Trophoblast cell (in vitro differentiated cells and primary cell): Measurements from ENCODE around the gene ADCY2.

Source experiments
- DNase-seq, 2 donors: peaks; one replicate each; pipeline ENCODE4 v3.0.0-alpha.2; 2016
- H2AFZ ChIP-seq: 2 replicates; pipeline ENCODE4 v1.6.1; 2013; ENCODE audit warnings: low read length, moderate library complexity, mild to moderate bottlenecking; ENCODE audit not compliant: insufficient read depth, poor library complexity
- H2AK5ac ChIP-seq: 2 replicates; pipeline ENCODE4 v1.6.1; 2013; ENCODE audit warnings: mild to moderate bottlenecking, low read length
- H2BK120ac ChIP-seq: 2 replicates; pipeline ENCODE4 v1.6.1; 2013; ENCODE audit warnings: low read length, mild to moderate bottlenecking, moderate library complexity; ENCODE audit not compliant: insufficient read depth, poor library complexity
- H2BK12ac ChIP-seq: 2 replicates; pipeline ENCODE4 v1.6.1; 2013; ENCODE audit warnings: mild to moderate bottlenecking, low read length, moderate library complexity
- H2BK5ac ChIP-seq: 2 replicates; pipeline ENCODE4 v1.6.1; 2013; ENCODE audit warnings: low read length, low read depth, moderate library complexity, mild to moderate bottlenecking; ENCODE audit not compliant: poor library complexity
- H3K14ac ChIP-seq: 2 replicates; pipeline ENCODE4 v1.6.1; 2013; ENCODE audit warnings: mild to moderate bottlenecking, low read length
- H3K18ac ChIP-seq: 2 replicates; pipeline ENCODE4 v1.6.1; 2013; ENCODE audit warnings: mild to moderate bottlenecking, low read length
- H3K23ac ChIP-seq: 2 replicates; pipeline ENCODE4 v1.6.1; 2013; ENCODE audit warnings: low read length
- H3K27ac ChIP-seq: 2 replicates; pipeline ENCODE4 v1.5.1; 2013; ENCODE audit warnings: low read depth, mild to moderate bottlenecking, inconsistent platforms, low read length, moderate library complexity
- H3K27me3 ChIP-seq: 2 replicates; pipeline ENCODE4 v1.6.1; 2013; ENCODE audit warnings: inconsistent platforms, mild to moderate bottlenecking, low read length, moderate library complexity; ENCODE audit not compliant: insufficient read depth
- H3K36me3 ChIP-seq, 2 experiments: 1 replicate in 1 of 2; 2 replicates in 1 of 2; pipeline ENCODE4 v1.6.1; 2013; ENCODE audit warnings: low read length in 2 of 2, mild to moderate bottlenecking in 2 of 2, moderate library complexity in 1 of 2; ENCODE audit not compliant: insufficient read depth in 2 of 2, control insufficient read depth in 1 of 2
- H3K4ac ChIP-seq: 2 replicates; pipeline ENCODE4 v1.6.1; 2013; ENCODE audit warnings: low read depth, mild to moderate bottlenecking, low read length, moderate library complexity
- H3K4me1 ChIP-seq, 2 experiments: 1 replicate in 1 of 2; 2 replicates in 1 of 2; pipeline ENCODE4 v1.6.1; 2013; ENCODE audit warnings: low read length in 2 of 2, mild to moderate bottlenecking in 2 of 2, moderate library complexity in 1 of 2; ENCODE audit not compliant: insufficient read depth in 2 of 2, control insufficient read depth in 1 of 2
- H3K4me2 ChIP-seq: 2 replicates; pipeline ENCODE4 v1.6.1; 2013; ENCODE audit warnings: inconsistent platforms, mild to moderate bottlenecking, low read length, moderate library complexity
- H3K4me3 ChIP-seq: 2 replicates; pipeline ENCODE4 v1.5.1; 2013; ENCODE audit warnings: mild to moderate bottlenecking, low read depth, low read length, inconsistent platforms
- H3K79me1 ChIP-seq: one replicate; pipeline ENCODE4 v1.6.1; 2013; ENCODE audit warnings: low read length
- H3K79me2 ChIP-seq: 2 replicates; pipeline ENCODE4 v1.6.1; 2013; ENCODE audit warnings: low read length, mild to moderate bottlenecking; ENCODE audit not compliant: control insufficient read depth, insufficient read depth, poor library complexity
- H3K9ac ChIP-seq: 2 replicates; pipeline ENCODE4 v1.6.1; 2013; ENCODE audit warnings: mild to moderate bottlenecking, low read length
- H3K9me3 ChIP-seq: 2 replicates; pipeline ENCODE4 v1.6.1; 2013; ENCODE audit warnings: low read depth, mild to moderate bottlenecking, control low read depth, inconsistent platforms, low read length; ENCODE audit not compliant: insufficient read depth
- H4K12ac ChIP-seq: 2 replicates; pipeline ENCODE4 v1.6.1; 2013; ENCODE audit warnings: low read depth, mild to moderate bottlenecking, low read length, moderate library complexity
- H4K8ac ChIP-seq: 2 replicates; pipeline ENCODE4 v1.6.1; 2013; ENCODE audit warnings: low read depth, mild to moderate bottlenecking, low read length, moderate library complexity
- H4K91ac ChIP-seq: one replicate; pipeline ENCODE4 v1.6.1; 2013; ENCODE audit warnings: low read depth, mild to moderate bottlenecking, low read length, moderate library complexity
- WGBS: extraction: QIAGEN DNeasy Blood & Tissue Kit; methylation state at CpG from one replicate; pipeline ENCODE4 v1.1.7; 2013; ENCODE audit warnings: missing lambda C conversion rate; ENCODE audit not compliant: insufficient read length, insufficient coverage; ENCODE audit errors: extremely low coverage; 5-methylcytosine and 5-hydroxymethylcytosine counted together

The ADCY2 gene

DNA sequence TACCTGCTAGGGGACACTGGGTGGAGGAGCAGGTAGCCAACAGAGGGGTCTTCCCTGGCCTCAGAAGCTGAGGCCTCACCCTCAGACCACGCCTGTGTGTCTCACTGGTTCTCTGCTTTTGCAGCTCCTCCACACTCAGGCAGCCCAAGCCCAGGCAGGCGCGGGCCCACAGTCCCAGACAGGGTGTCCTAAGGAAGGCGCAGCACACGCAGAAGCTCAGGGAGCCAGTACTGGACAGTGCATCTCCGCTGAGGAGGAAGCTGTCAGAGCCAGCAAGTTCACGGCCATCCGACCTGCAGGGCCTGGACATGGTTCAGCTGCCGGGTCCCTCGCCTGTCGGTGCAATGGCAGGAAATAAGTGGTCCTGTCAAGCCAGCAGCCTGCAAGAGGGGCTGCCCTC is 429.7 kb downstream of the ADCY2 start:
- H3K18ac ChIP-seq = no peak overlapping the region
- no peaks in the 10 kb centered on the region for H3K79me2 ChIP-seq
- no peak for DNase-seq
- no peaks in the 10 kb centered on the region for H3K79me1 ChIP-seq
- H4K8ac ChIP-seq = no peak overlapping the region
- WGBS = no CpG with 5 or more reads among the region's 11 CpGs
- H2BK12ac ChIP-seq = no peak overlapping the region
- no peak overlapping the region for H3K9ac ChIP-seq
- H2BK120ac ChIP-seq = no peak overlapping the region
- no peaks in the 10 kb centered on the region for H3K36me3 ChIP-seq
- no peak overlapping the region for H3K27ac ChIP-seq
- H3K9me3 ChIP-seq = peaks cover 4% of the 10 kb centered on the region
- no peak overlapping the region for H3K23ac ChIP-seq
- no peak overlapping the region for H3K4ac ChIP-seq
- H4K91ac ChIP-seq = no peak overlapping the region
- H2AFZ ChIP-seq = no peak overlapping the region
- H3K27me3 ChIP-seq = no peaks in the 10 kb centered on the region
- no peak overlapping the region for H4K12ac ChIP-seq
- H3K4me2 ChIP-seq = no peak overlapping the region
- peaks cover 4 to 5% of the 10 kb centered on the region in 2 experiments for H3K4me1 ChIP-seq
- H2AK5ac ChIP-seq = no peak overlapping the region
- no peak overlapping the region for H3K14ac ChIP-seq
- no peak overlapping the region for H2BK5ac ChIP-seq
- no peak overlapping the region for H3K4me3 ChIP-seq

DNA sequence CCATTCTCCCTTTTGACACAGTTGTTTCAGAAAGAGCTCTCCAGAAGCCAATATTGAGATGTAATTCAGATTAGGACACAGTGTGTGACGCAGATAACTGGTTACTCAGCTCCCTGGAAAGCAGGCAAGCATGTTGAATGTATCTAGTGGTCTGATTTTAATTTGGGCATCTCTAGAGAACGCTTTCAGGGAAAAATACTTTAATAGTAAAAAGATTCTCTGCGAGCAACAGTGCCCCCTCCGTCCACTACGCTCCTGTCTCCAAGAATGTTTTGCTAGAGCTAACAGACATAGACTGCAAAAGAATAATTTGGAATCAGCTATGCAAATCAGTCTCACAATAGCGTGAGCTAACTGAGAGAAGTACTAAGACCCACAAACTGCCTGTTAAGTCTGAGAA is 431.7 kb downstream of the ADCY2 start:
- Histone ChIP-seq H4K12ac (no peak overlapping the region), H3K18ac (no peak overlapping the region), H3K14ac (no peak overlapping the region), H2BK12ac (no peak overlapping the region), H3K79me1 (no peaks in the 10 kb centered on the region), H3K9me3 (peaks cover 7% of the 10 kb centered on the region), H3K23ac (no peak overlapping the region), H3K4me2 (no peak overlapping the region), H4K91ac (no peak overlapping the region), H3K4me1 (no peaks in the 10 kb centered on the region), H3K79me2 (no peaks in the 10 kb centered on the region), H3K36me3 (no peaks in the 10 kb centered on the region), H2AK5ac (no peak overlapping the region), H3K4ac (no peak overlapping the region), H2AFZ (no peak overlapping the region), H3K27me3 (no peaks in the 10 kb centered on the region), H4K8ac (no peak overlapping the region), H2BK5ac (no peak overlapping the region), H2BK120ac (no peak overlapping the region), H3K9ac (no peak overlapping the region), H3K27ac (no peak overlapping the region), H3K4me3 (no peak overlapping the region)
- DNase-seq = peak in 1 of 2 donors; percentile 14
- no CpG with 5 or more reads among the region's 6 CpGs for WGBS

DNA sequence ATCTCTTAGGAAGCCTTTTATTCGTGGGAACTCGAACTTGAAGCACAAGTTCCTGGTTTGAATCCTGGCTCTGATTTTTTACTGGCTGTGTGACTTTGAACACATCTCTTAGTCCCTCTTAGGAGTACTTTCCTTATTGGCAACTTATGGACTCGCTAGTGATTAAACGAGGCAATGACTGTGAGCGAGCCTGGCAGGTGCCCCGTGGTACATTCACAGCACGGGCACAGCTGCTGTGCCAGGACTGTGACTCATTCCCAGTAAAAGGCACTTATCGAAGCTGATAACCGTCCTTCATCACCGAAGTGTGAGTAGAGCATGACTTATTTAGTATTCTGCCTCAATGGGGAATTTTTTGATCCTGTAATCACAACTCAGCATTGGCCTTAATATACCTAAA is 432.3 kb downstream of the ADCY2 start:
- Histone ChIP-seq H4K12ac (no peak overlapping the region), H2BK5ac (no peak overlapping the region), H2BK120ac (no peak overlapping the region), H2BK12ac (no peak overlapping the region), H4K8ac (no peak overlapping the region), H3K79me2 (no peaks in the 10 kb centered on the region), H4K91ac (no peak overlapping the region), H2AFZ (no peak overlapping the region), H3K9ac (no peak overlapping the region), H3K27me3 (no peaks in the 10 kb centered on the region), H3K36me3 (no peaks in the 10 kb centered on the region), H3K4me1 (no peaks in the 10 kb centered on the region), H3K4me2 (no peak overlapping the region), H3K4ac (no peak overlapping the region), H3K23ac (no peak overlapping the region), H3K9me3 (peaks cover 7% of the 10 kb centered on the region), H3K4me3 (no peak overlapping the region), H3K79me1 (no peaks in the 10 kb centered on the region), H2AK5ac (no peak overlapping the region), H3K27ac (no peak overlapping the region), H3K18ac (no peak overlapping the region), H3K14ac (no peak overlapping the region)
- DNase-seq = no peak
- WGBS = no CpG with 5 or more reads among the region's 10 CpGs

DNA sequence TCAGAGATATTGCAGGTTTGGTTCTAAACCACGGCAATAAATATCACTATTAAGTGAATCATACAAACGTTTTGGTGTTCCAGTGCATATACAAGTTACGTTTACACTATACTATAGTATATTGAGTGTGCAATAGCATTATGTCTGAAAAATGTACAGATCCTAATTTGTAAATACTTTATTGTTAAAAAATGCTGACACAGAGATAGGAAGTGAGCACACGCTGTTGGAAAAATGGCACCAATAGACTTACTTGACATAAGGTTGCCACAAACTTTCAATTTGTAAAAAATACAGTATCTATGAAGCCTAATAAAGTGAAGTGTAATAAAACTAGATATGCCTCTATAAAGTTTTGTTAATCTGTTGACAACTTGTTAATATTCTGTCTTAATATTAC is 439.0 kb downstream of the ADCY2 start:
- no peak overlapping the region for H4K12ac ChIP-seq
- no peak overlapping the region for H3K23ac ChIP-seq
- no peak overlapping the region for H2BK120ac ChIP-seq
- no peak overlapping the region for H4K91ac ChIP-seq
- WGBS = no CpG with 5 or more reads among the region's 4 CpGs
- H3K18ac ChIP-seq = no peak overlapping the region
- no peaks in the 10 kb centered on the region for H3K79me1 ChIP-seq
- H2BK12ac ChIP-seq = no peak overlapping the region
- no peak overlapping the region for H2AK5ac ChIP-seq
- DNase-seq = no peak
- H3K36me3 ChIP-seq = no peaks in the 10 kb centered on the region
- H3K9ac ChIP-seq = no peak overlapping the region
- H4K8ac ChIP-seq = no peak overlapping the region
- peaks cover 2% of the 10 kb centered on the region for H3K79me2 ChIP-seq
- H3K4me3 ChIP-seq = no peak overlapping the region
- no peak overlapping the region for H3K27ac ChIP-seq
- H3K4me2 ChIP-seq = no peak overlapping the region
- H3K14ac ChIP-seq = no peak overlapping the region
- H3K4me1 ChIP-seq = no peaks in the 10 kb centered on the region
- H2AFZ ChIP-seq = no peak overlapping the region
- H3K27me3 ChIP-seq = no peaks in the 10 kb centered on the region
- H3K4ac ChIP-seq = no peak overlapping the region
- H3K9me3 ChIP-seq = peaks cover 3% of the 10 kb centered on the region
- no peak overlapping the region for H2BK5ac ChIP-seq
